Panc1 (cell line): Measurements from ENCODE around the gene C19orf53. TPM values are rescaled to one million over a fixed set of nuclear protein-coding genes. Genes with fewer than 3 reads are reported as not detected.
A peak's percentile ranks its signal among the peaks of the same experiment; 100 is the strongest.

ENCODE experiments used
- ATAC-seq: fragments of 200-7000 bp; cut with Tn5 transposase; 2 replicates; pipeline ENCODE4 v1.9.1; 2020; ENCODE audit warnings: mild to moderate bottlenecking, moderate library complexity
- BruUV-seq: library from RNA; stranded (reverse); fragments of 400-500 nt; replicated peaks from 2 replicates; lab custom pipeline; 2021; lab: Mats Ljungman, UMichigan
- CTCF ChIA-PET: fragments of 300-600 bp; sonication (Branson Sonifier 250); formaldehyde crosslinking; loops from one replicate; lab custom pipeline; 2022; ENCODE audit warnings: antibody characterized with exemption; lab: Charles Lee
- POLR2A ChIA-PET: fragments of 300-600 bp; sonication (Branson Sonifier 250); formaldehyde crosslinking; loops from one replicate; lab custom pipeline; 2022; ENCODE audit warnings: antibody characterized with exemption; lab: Charles Lee
- DNase-seq: peaks from one replicate; pipeline ENCODE4 v3.0.0-alpha.2; 2010; ENCODE audit warnings: low read depth, low spot score
- H3K27ac ChIP-seq: 2 replicates; pipeline ENCODE4 v1.5.1; 2011; ENCODE audit warnings: mild to moderate bottlenecking, low read length, inconsistent platforms
- H3K27me3 ChIP-seq: fragments of 200-500 bp; sonication (Bioruptor generic); 2 replicates; pipeline ENCODE4 v1.6.0; 2014; ENCODE audit warnings: low read length, inconsistent platforms; ENCODE audit not compliant: control insufficient read depth, insufficient read depth
- H3K36me3 ChIP-seq: fragments of 200-500 bp; sonication (Bioruptor generic); 2 replicates; pipeline ENCODE4 v1.5.1; 2014; ENCODE audit warnings: inconsistent platforms, mild to moderate bottlenecking, low read length, moderate library complexity; ENCODE audit not compliant: control insufficient read depth, insufficient read depth
- H3K4me1 ChIP-seq: 2 replicates; pipeline ENCODE4 v1.5.1; 2011; ENCODE audit warnings: inconsistent platforms, mild to moderate bottlenecking, low read length, moderate library complexity; ENCODE audit not compliant: control insufficient read depth, insufficient read depth
- H3K4me3 ChIP-seq, 2 experiments: 2 replicates each; pipeline ENCODE4 v1.5.1; 2011 to 2012; ENCODE audit warnings: low read depth in 2 of 2, low read length in 2 of 2, mild to moderate bottlenecking in 2 of 2, inconsistent platforms in 1 of 2, moderate library complexity in 1 of 2
- H3K9me3 ChIP-seq: fragments of 200-500 bp; sonication (Bioruptor generic); 2 replicates; pipeline ENCODE4 v1.5.1; 2014; ENCODE audit warnings: low read depth, mild to moderate bottlenecking, inconsistent platforms, low read length, moderate library complexity; ENCODE audit not compliant: control insufficient read depth, insufficient read depth
- POLR2AphosphoS5 ChIP-seq: IDR thresholded peaks from 2 replicates; pipeline ENCODE4 v1.6.1; 2012; ENCODE audit warnings: mild to moderate bottlenecking, low read depth, low read length, moderate library complexity
- SIN3A ChIP-seq: IDR thresholded peaks from 2 replicates; pipeline ENCODE4 v1.6.1; 2012; ENCODE audit warnings: low read depth, mild to moderate bottlenecking, low read length, moderate library complexity, borderline replicate concordance; ENCODE audit not compliant: insufficient read depth
- TCF7L2 ChIP-seq: IDR thresholded peaks from 2 replicates; pipeline ENCODE4 v1.6.1; 2011; ENCODE audit warnings: mild to moderate bottlenecking, low read depth, low read length, inconsistent platforms
- in situ Hi-C: cut with HindIII; loops from 2 replicates; pipeline ENCODE4 v1.10.0; 2016; ENCODE audit warnings: low sequenced_read_pairs, low pct_unique_long_range_greater_than_20kb
- intact Hi-C: fragments of 100-400 bp; cut with micrococcal nuclease; formaldehyde crosslinking; loops from one replicate; pipeline ENCODE4 v1.10.0; 2022; ENCODE audit not compliant: unreplicated experiment
- total RNA-seq: library from RNA; stranded (reverse); gene quantifications from one replicate; pipeline ENCODE4 v1.2.1, GENCODE V29; 2021; ENCODE audit not compliant: unreplicated experiment
- TF ChIP-seq, protein P1 (sequence below), 2 experiments: IDR thresholded peaks; 2 replicates each; pipeline ENCODE4 v1.6.1; 2011 to 2012; ENCODE audit warnings: low read depth in 2 of 2, control low read depth in 1 of 2, low read length in 1 of 2, mild to moderate bottlenecking in 1 of 2, moderate library complexity in 1 of 2; ENCODE audit not compliant: insufficient read depth in 1 of 2
- TF ChIP-seq, protein P2 (sequence below): fragments of 450-650 bp; IDR thresholded peaks from 2 replicates; pipeline ENCODE4 v1.5.1; 2017; ENCODE audit warnings: mild to moderate bottlenecking

The C19orf53 gene
- total RNA-seq, 1 experiment from 2014 or later: 97.2 TPM

DNA sequence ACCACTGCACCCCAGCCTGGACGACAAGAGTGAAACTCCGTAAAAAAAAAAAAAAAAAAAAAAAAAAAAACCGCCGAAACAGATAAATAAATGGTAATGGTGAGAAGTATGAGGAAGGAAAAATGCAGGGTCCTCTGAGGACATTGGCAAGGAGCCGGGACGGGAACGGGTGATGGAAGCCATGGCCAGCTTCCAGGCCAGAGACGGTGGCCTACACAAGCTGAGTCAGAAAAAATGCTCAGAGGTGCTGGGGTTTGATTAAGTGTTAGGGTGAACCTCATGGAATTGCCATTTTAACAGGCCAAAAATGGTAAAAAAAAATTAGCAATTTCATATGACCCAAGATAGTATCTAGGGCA is 20.1 kb downstream of the C19orf53 start:
- H3K4me3 ChIP-seq: peak overlapping the region; percentile 70 to 74
- H3K4me1 ChIP-seq: peaks cover 17% of the 10 kb centered on the region
- ChIA-PET CTCF (no interaction called here), POLR2A (no interaction called here)
- ATAC-seq (no peak), DNase-seq (no peak)
- H3K9me3 ChIP-seq: no peaks in the 10 kb centered on the region
- in situ Hi-C loops (no loop called here), intact Hi-C loops (no loop called here)
- H3K27me3 ChIP-seq: no peaks in the 10 kb centered on the region
- H3K36me3 ChIP-seq: no peaks in the 10 kb centered on the region; the same call in 1 of the 2 replicates
- TSS peak; percentile 78 for BruUV-seq
- peak overlapping the region; percentile 73 for H3K27ac ChIP-seq
- TF ChIP-seq, protein P1, sequence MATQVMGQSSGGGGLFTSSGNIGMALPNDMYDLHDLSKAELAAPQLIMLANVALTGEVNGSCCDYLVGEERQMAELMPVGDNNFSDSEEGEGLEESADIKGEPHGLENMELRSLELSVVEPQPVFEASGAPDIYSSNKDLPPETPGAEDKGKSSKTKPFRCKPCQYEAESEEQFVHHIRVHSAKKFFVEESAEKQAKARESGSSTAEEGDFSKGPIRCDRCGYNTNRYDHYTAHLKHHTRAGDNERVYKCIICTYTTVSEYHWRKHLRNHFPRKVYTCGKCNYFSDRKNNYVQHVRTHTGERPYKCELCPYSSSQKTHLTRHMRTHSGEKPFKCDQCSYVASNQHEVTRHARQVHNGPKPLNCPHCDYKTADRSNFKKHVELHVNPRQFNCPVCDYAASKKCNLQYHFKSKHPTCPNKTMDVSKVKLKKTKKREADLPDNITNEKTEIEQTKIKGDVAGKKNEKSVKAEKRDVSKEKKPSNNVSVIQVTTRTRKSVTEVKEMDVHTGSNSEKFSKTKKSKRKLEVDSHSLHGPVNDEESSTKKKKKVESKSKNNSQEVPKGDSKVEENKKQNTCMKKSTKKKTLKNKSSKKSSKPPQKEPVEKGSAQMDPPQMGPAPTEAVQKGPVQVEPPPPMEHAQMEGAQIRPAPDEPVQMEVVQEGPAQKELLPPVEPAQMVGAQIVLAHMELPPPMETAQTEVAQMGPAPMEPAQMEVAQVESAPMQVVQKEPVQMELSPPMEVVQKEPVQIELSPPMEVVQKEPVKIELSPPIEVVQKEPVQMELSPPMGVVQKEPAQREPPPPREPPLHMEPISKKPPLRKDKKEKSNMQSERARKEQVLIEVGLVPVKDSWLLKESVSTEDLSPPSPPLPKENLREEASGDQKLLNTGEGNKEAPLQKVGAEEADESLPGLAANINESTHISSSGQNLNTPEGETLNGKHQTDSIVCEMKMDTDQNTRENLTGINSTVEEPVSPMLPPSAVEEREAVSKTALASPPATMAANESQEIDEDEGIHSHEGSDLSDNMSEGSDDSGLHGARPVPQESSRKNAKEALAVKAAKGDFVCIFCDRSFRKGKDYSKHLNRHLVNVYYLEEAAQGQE (IDR thresholded peaks at IDR 0.05; ENCODE audit: insufficient read depth in 1 of 2, low read depth in 2 of 2, low read length in 1 of 2): no peak
- TF ChIP-seq, protein P2, sequence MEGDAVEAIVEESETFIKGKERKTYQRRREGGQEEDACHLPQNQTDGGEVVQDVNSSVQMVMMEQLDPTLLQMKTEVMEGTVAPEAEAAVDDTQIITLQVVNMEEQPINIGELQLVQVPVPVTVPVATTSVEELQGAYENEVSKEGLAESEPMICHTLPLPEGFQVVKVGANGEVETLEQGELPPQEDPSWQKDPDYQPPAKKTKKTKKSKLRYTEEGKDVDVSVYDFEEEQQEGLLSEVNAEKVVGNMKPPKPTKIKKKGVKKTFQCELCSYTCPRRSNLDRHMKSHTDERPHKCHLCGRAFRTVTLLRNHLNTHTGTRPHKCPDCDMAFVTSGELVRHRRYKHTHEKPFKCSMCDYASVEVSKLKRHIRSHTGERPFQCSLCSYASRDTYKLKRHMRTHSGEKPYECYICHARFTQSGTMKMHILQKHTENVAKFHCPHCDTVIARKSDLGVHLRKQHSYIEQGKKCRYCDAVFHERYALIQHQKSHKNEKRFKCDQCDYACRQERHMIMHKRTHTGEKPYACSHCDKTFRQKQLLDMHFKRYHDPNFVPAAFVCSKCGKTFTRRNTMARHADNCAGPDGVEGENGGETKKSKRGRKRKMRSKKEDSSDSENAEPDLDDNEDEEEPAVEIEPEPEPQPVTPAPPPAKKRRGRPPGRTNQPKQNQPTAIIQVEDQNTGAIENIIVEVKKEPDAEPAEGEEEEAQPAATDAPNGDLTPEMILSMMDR: no peak
- TF ChIP-seq SIN3A: no peak
- TF ChIP-seq POLR2AphosphoS5: no peak
- no peak for TF ChIP-seq TCF7L2

DNA sequence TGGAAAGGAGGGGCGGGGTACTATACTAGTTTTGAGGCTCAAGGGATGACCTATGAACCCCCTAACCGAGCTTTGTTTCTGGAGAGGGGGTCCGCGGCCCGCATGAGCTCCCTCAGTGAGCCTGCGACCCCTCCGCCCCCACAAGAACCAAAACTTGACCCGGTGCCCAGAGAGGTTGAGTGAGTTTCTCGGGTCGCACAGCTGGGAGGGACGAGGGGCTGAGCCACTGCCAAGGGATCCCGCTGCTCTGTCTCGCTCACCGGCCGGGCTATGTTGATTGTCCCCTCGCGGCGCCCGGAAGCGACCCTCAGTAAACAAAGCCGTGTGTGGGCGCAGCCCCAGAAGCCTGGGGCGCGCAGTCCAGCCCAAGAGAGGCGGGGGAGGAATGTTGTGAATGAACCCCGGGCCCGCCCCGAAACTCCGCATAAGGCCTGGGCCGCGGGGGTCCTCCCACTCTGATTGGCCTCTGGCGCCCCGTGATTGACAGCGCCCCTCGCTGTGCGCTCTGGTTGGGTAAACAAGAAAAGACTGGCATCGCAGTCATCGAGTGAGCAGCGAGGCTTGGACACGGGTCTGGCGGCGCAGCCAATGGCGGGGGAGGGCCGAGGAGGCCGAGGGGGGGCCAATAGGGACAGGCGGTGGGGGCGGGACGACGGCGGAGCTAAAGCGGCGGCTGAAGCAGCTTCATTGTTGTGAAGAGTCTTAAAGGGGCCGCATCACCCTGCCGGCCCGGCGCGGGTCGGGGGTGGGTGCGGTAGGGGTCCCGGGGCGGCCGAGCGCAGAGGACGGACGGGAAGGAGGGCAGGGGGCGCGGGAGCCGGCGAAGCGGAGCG is 20.7 kb downstream of the C19orf53 start, which contains the start of gene ZSWIM4:
Gene ZSWIM4 (plus strand): TSS at position 687 of the 833 bp plus-strand sequence. CDS start 206 bp downstream, outside the sequence.
- ChIA-PET POLR2A (no interaction called here), CTCF (no interaction called here)
- peak; percentile 9; the same call in 1 of the 2 replicates for TF ChIP-seq POLR2AphosphoS5
- TF ChIP-seq, protein P1 (IDR thresholded peaks at IDR 0.05; ENCODE audit: insufficient read depth in 1 of 2, low read depth in 2 of 2, low read length in 1 of 2): no peak
- TF ChIP-seq SIN3A: no peak
- intact Hi-C loops: no loop called here
- peak; percentile 96 for ATAC-seq
- no peaks in the 10 kb centered on the region for H3K9me3 ChIP-seq
- no peaks in the 10 kb centered on the region; the same call in 1 of the 2 replicates for H3K36me3 ChIP-seq
- peak; percentile 87 for DNase-seq
- H3K4me3 ChIP-seq: peak within 1 kb of the TSS; percentile 70 to 74
- in situ Hi-C loops: no loop called here
- BruUV-seq: no TSS peak
- H3K27ac ChIP-seq: peak within 1 kb of the TSS; percentile 83
- H3K27me3 ChIP-seq: no peaks in the 10 kb centered on the region
- H3K4me1 ChIP-seq: peaks cover 17% of the 10 kb centered on the region
